Osteoblast (primary cell): ENCODE results near the gene NTM. TPM values are rescaled to one million over a fixed set of nuclear protein-coding genes. Genes with fewer than 3 reads are reported as not detected.

Experiments
- DNase-seq: peaks from one replicate; pipeline ENCODE4 v3.0.0; 2011; ENCODE audit warnings: low spot score, mixed read lengths; ENCODE audit not compliant: insufficient read length; ENCODE audit errors: missing footprints
- H2AFZ ChIP-seq: 2 replicates; pipeline ENCODE4 v1.6.0; 2011; ENCODE audit warnings: mild to moderate bottlenecking, low read length
- H3K27ac ChIP-seq: 2 replicates; pipeline ENCODE4 v1.5.1; 2011; ENCODE audit warnings: mild to moderate bottlenecking, low read depth, low read length, moderate library complexity
- H3K27me3 ChIP-seq: 2 replicates; pipeline ENCODE4 v1.6.0; 2012; ENCODE audit warnings: mild to moderate bottlenecking, control low read depth, inconsistent platforms, low read length, moderate library complexity; ENCODE audit not compliant: insufficient read depth
- H3K36me3 ChIP-seq: 2 replicates; pipeline ENCODE4 v1.5.1; 2011; ENCODE audit warnings: mild to moderate bottlenecking, low read length, control low read depth, moderate library complexity; ENCODE audit not compliant: insufficient read depth
- H3K4me1 ChIP-seq: 2 replicates; pipeline ENCODE4 v1.5.1; 2011; ENCODE audit warnings: mild to moderate bottlenecking, low read length, control low read depth, moderate library complexity; ENCODE audit not compliant: insufficient read depth
- H3K4me2 ChIP-seq: 2 replicates; pipeline ENCODE4 v1.6.0; 2011; ENCODE audit warnings: mild to moderate bottlenecking, low read length; ENCODE audit not compliant: insufficient read depth
- H3K4me3 ChIP-seq: fragments of 200-600 bp; sonication (generic); 3 replicates; pipeline ENCODE4 v1.5.1; 2012; ENCODE audit warnings: mild to moderate bottlenecking, low read length, inconsistent platforms; ENCODE audit not compliant: insufficient read depth
- H3K79me2 ChIP-seq: 2 replicates; pipeline ENCODE4 v1.6.0; 2012; ENCODE audit warnings: mild to moderate bottlenecking, low read length, control low read depth, inconsistent platforms; ENCODE audit not compliant: insufficient read depth
- H3K9me3 ChIP-seq: 2 replicates; pipeline ENCODE4 v1.5.1; 2011; ENCODE audit warnings: low read depth, low read length, control low read depth
- H4K20me1 ChIP-seq: 2 replicates; pipeline ENCODE4 v1.6.0; 2012; ENCODE audit warnings: mild to moderate bottlenecking, low read length, control low read depth; ENCODE audit not compliant: insufficient read depth
- total RNA-seq: library from RNA; depleted of rRNA; stranded (reverse); fragments of >200 nt; gene quantifications from 2 replicates; pipeline ENCODE4 v1.2.3, GENCODE V29; 2012
- TF ChIP-seq, protein P1 (sequence below): IDR thresholded peaks from 2 replicates; pipeline ENCODE4 v1.5.1; 2011; ENCODE audit warnings: mild to moderate bottlenecking, low read depth, low read length, moderate library complexity; ENCODE audit errors: extremely low read depth

Gene NTM
- total RNA-seq, 1 donor: 48.1 TPM

DNA sequence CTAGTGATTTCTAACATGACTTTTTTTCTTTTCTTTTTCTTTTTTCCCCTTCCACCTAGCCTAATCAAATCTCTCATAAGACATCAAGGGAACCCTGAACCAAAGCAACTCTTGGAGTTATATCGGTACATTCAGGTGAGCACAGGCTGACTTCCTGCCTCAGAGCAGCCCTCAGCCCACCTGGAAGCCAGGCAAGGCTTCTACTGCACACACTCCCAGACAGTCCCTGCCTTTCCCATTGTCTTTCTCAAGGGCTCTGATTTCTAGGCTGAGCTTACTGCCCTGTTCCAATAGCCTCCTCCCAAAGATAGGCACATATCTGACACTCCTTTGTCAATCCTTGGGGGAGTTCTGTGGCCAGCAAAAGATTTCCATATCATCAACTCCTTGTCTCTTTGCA lies 629.5 kb downstream of the NTM start:
- Histone ChIP-seq H3K4me2 (no peak overlapping the region), H3K27ac (no peak overlapping the region), H4K20me1 (no peaks in the 10 kb centered on the region), H3K79me2 (peaks cover 5% of the 10 kb centered on the region), H3K4me1 (no peaks in the 10 kb centered on the region), H3K9me3 (peaks cover 6% of the 10 kb centered on the region), H3K36me3 (no peaks in the 10 kb centered on the region), H3K4me3 (no peak overlapping the region), H2AFZ (no peak overlapping the region), H3K27me3 (no peaks in the 10 kb centered on the region)
- DNase-seq: no peak
- TF ChIP-seq, protein P1, sequence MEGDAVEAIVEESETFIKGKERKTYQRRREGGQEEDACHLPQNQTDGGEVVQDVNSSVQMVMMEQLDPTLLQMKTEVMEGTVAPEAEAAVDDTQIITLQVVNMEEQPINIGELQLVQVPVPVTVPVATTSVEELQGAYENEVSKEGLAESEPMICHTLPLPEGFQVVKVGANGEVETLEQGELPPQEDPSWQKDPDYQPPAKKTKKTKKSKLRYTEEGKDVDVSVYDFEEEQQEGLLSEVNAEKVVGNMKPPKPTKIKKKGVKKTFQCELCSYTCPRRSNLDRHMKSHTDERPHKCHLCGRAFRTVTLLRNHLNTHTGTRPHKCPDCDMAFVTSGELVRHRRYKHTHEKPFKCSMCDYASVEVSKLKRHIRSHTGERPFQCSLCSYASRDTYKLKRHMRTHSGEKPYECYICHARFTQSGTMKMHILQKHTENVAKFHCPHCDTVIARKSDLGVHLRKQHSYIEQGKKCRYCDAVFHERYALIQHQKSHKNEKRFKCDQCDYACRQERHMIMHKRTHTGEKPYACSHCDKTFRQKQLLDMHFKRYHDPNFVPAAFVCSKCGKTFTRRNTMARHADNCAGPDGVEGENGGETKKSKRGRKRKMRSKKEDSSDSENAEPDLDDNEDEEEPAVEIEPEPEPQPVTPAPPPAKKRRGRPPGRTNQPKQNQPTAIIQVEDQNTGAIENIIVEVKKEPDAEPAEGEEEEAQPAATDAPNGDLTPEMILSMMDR: no peak

GRCh38 chr11:132005887-132006286 lies 635.5 kb downstream of the NTM start:
- no peak overlapping the region for H3K27ac ChIP-seq
- no peak overlapping the region for H2AFZ ChIP-seq
- H3K27me3 ChIP-seq: no peaks in the 10 kb centered on the region
- H4K20me1 ChIP-seq: no peaks in the 10 kb centered on the region
- peaks cover 9% of the 10 kb centered on the region for H3K79me2 ChIP-seq
- no peaks in the 10 kb centered on the region for H3K9me3 ChIP-seq
- H3K4me3 ChIP-seq: no peak overlapping the region
- no peaks in the 10 kb centered on the region for H3K4me1 ChIP-seq
- no peaks in the 10 kb centered on the region for H3K36me3 ChIP-seq
- no peak overlapping the region for H3K4me2 ChIP-seq
- TF ChIP-seq, protein P1: no peak
- DNase-seq: no peak

GRCh38 chr11:132006884-132007580 lies 636.6 kb downstream of the NTM start:
- H2AFZ ChIP-seq: no peak overlapping the region
- H3K27me3 ChIP-seq: no peaks in the 10 kb centered on the region
- no peaks in the 10 kb centered on the region for H4K20me1 ChIP-seq
- no peaks in the 10 kb centered on the region for H3K4me1 ChIP-seq
- TF ChIP-seq, protein P1: no peak
- H3K36me3 ChIP-seq: no peaks in the 10 kb centered on the region
- no peaks in the 10 kb centered on the region for H3K9me3 ChIP-seq
- no peak overlapping the region for H3K4me2 ChIP-seq
- H3K4me3 ChIP-seq: no peak overlapping the region
- peaks cover 9% of the 10 kb centered on the region for H3K79me2 ChIP-seq
- no peak for DNase-seq
- no peak overlapping the region for H3K27ac ChIP-seq

GRCh38 chr11:132008226-132008625 lies 637.8 kb downstream of the NTM start:
- no peak for DNase-seq
- Histone ChIP-seq H3K27ac (no peak overlapping the region), H2AFZ (no peak overlapping the region), H3K4me2 (no peak overlapping the region), H3K4me3 (no peak overlapping the region), H3K4me1 (no peaks in the 10 kb centered on the region), H3K36me3 (no peaks in the 10 kb centered on the region), H3K27me3 (no peaks in the 10 kb centered on the region), H3K79me2 (peaks cover 14% of the 10 kb centered on the region), H3K9me3 (no peaks in the 10 kb centered on the region), H4K20me1 (no peaks in the 10 kb centered on the region)
- TF ChIP-seq, protein P1: no peak
